Effector memory CD8-positive, alpha-beta T cell (primary cell): ENCODE data around the gene NKAIN2.
"Not testable (repeated sequence)": the region's sequence is repeated elsewhere in the genome, so short reads cannot be mapped to it uniquely, and the experiment has no call there.

Experiments used
- ATAC-seq: fragments of 150-1000 bp; cut with Tn5 transposase; replicated peaks from 2 replicates; pipeline ENCODE4 v1.10.0; 2021; ENCODE audit warnings: mild to moderate bottlenecking, moderate library complexity
- DNase-seq, 3 experiments: peaks; one replicate each; pipeline ENCODE4 v3.0.0; 2021
- H3K27ac Mint-ChIP-seq, 2 donors: one replicate each; pipeline ENCODE4 v1.8.0; 2022; ENCODE audit warnings: mild to moderate bottlenecking in 2 of 2, mixed read lengths in 2 of 2, moderate library complexity in 2 of 2
- H3K27me3 Mint-ChIP-seq, 2 donors: one replicate each; pipeline ENCODE4 v1.8.0; 2022; ENCODE audit warnings: mixed read lengths in 2 of 2
- H3K36me3 Mint-ChIP-seq: one replicate; pipeline ENCODE4 v1.8.0; 2022; ENCODE audit warnings: mild to moderate bottlenecking, moderate library complexity, mixed read lengths; ENCODE audit not compliant: insufficient read depth
- H3K4me1 Mint-ChIP-seq, 2 donors: one replicate each; pipeline ENCODE4 v1.8.0; 2022; ENCODE audit warnings: low read depth in 2 of 2, mixed read lengths in 2 of 2
- H3K4me3 Mint-ChIP-seq, 2 donors: one replicate each; pipeline ENCODE4 v1.8.0; 2022; ENCODE audit warnings: mild to moderate bottlenecking in 2 of 2, mixed read lengths in 2 of 2, moderate library complexity in 2 of 2
- H3K9me3 Mint-ChIP-seq, 2 donors: one replicate each; pipeline ENCODE4 v1.8.0; 2022; ENCODE audit warnings: mixed read lengths in 2 of 2

The NKAIN2 gene

GRCh38 chr6:123909989-123910388 lies 106.3 kb downstream of the NKAIN2 start:
- Mint-ChIP-seq H3K4me1 (no peaks in the 10 kb centered on the region), H3K27me3 (no peaks in the 10 kb centered on the region), H3K36me3 (no peaks in the 10 kb centered on the region), H3K4me3 (no peak overlapping the region), H3K9me3 (peaks cover 7 to 8% of the 10 kb centered on the region in 2 donors), H3K27ac (no peak overlapping the region)
- ATAC-seq (no peak), DNase-seq (no peak)

- Mint-ChIP-seq H3K4me3 (no peak overlapping the region), H3K9me3 (peaks cover 7 to 14% of the 10 kb centered on the region in 2 donors), H3K4me1 (no peaks in the 10 kb centered on the region), H3K27me3 (no peaks in the 10 kb centered on the region), H3K27ac (no peak overlapping the region), H3K36me3 (no peaks in the 10 kb centered on the region)
- DNase-seq = no peak
- no peak for ATAC-seq
These were observed 110.2 kb downstream of the NKAIN2 start for GRCh38 chr6:123913863-123914262.

GRCh38 chr6:123923379-123923778 lies 119.7 kb downstream of the NKAIN2 start:
- not testable (repeated sequence) for H3K4me1 Mint-ChIP-seq, H3K4me3 Mint-ChIP-seq, DNase-seq, H3K27ac Mint-ChIP-seq, H3K27me3 Mint-ChIP-seq, ATAC-seq, H3K36me3 Mint-ChIP-seq
- peaks cover 7 to 18% of the 10 kb centered on the region in 2 donors for H3K9me3 Mint-ChIP-seq

GRCh38 chr6:123925350-123925749 lies 121.7 kb downstream of the NKAIN2 start:
- H3K4me1 Mint-ChIP-seq = no peaks in the 10 kb centered on the region
- no peaks in the 10 kb centered on the region for H3K27me3 Mint-ChIP-seq
- no peak for DNase-seq
- H3K36me3 Mint-ChIP-seq = no peaks in the 10 kb centered on the region
- H3K27ac Mint-ChIP-seq = no peak overlapping the region
- peaks cover 7 to 18% of the 10 kb centered on the region in 2 donors for H3K9me3 Mint-ChIP-seq
- no peak for ATAC-seq
- H3K4me3 Mint-ChIP-seq = no peak overlapping the region

- Mint-ChIP-seq H3K9me3 (peaks cover 7 to 18% of the 10 kb centered on the region in 2 donors), H3K36me3 (no peaks in the 10 kb centered on the region), H3K27me3 (no peaks in the 10 kb centered on the region), H3K4me1 (no peaks in the 10 kb centered on the region), H3K27ac (no peak overlapping the region), H3K4me3 (no peak overlapping the region)
- no peak for ATAC-seq
- DNase-seq = no peak
These were observed 122.3 kb downstream of the NKAIN2 start for GRCh38 chr6:123925842-123926399.

- Mint-ChIP-seq H3K4me3 (no peak overlapping the region), H3K27ac (no peak overlapping the region), H3K36me3 (no peaks in the 10 kb centered on the region), H3K4me1 (no peaks in the 10 kb centered on the region), H3K27me3 (no peaks in the 10 kb centered on the region), H3K9me3 (peaks cover 7 to 18% of the 10 kb centered on the region in 2 donors)
- DNase-seq (no peak), ATAC-seq (no peak)
These were observed 124.9 kb downstream of the NKAIN2 start for GRCh38 chr6:123928529-123928928.

GRCh38 chr6:123931928-123932327 lies 128.3 kb downstream of the NKAIN2 start:
- no peak for ATAC-seq
- no peaks in the 10 kb centered on the region for H3K4me1 Mint-ChIP-seq

GRCh38 chr6:123940551-123940950 lies 136.9 kb downstream of the NKAIN2 start:
- Mint-ChIP-seq H3K36me3 (no peaks in the 10 kb centered on the region), H3K4me3 (no peak overlapping the region), H3K27ac (no peak overlapping the region), H3K27me3 (no peaks in the 10 kb centered on the region), H3K9me3 (peaks cover 0 to 3% of the 10 kb centered on the region in 2 donors), H3K4me1 (no peaks in the 10 kb centered on the region)
- ATAC-seq = no peak
- no peak for DNase-seq

More at GRCh38 chr6:123931928-123932327, 128.3 kb downstream of the NKAIN2 start:
- DNase-seq = no peak
- no peaks in the 10 kb centered on the region for H3K27me3 Mint-ChIP-seq
- no peak overlapping the region for H3K27ac Mint-ChIP-seq
- H3K4me3 Mint-ChIP-seq = no peak overlapping the region
- peaks cover 2 to 15% of the 10 kb centered on the region in 2 donors for H3K9me3 Mint-ChIP-seq
- no peaks in the 10 kb centered on the region for H3K36me3 Mint-ChIP-seq

- H3K4me3 Mint-ChIP-seq = no peak overlapping the region
- ATAC-seq (no peak), DNase-seq (no peak)
- no peak overlapping the region for H3K27ac Mint-ChIP-seq
- no peaks in the 10 kb centered on the region for H3K36me3 Mint-ChIP-seq
- peaks cover 0 to 3% of the 10 kb centered on the region in 2 donors for H3K9me3 Mint-ChIP-seq
- H3K27me3 Mint-ChIP-seq = no peaks in the 10 kb centered on the region
- no peaks in the 10 kb centered on the region for H3K4me1 Mint-ChIP-seq
These were observed 138.2 kb downstream of the NKAIN2 start for GRCh38 chr6:123941855-123942254.

- Mint-ChIP-seq H3K36me3 (no peaks in the 10 kb centered on the region), H3K27ac (no peak overlapping the region), H3K9me3 (peaks cover 0 to under 1% of the 10 kb centered on the region in 2 donors), H3K4me1 (no peaks in the 10 kb centered on the region), H3K4me3 (no peak overlapping the region), H3K27me3 (no peaks in the 10 kb centered on the region)
- ATAC-seq (no peak), DNase-seq (no peak)
These were observed 141.7 kb downstream of the NKAIN2 start for GRCh38 chr6:123945386-123945785.

GRCh38 chr6:123953920-123954319 lies 150.3 kb downstream of the NKAIN2 start:
- no peak overlapping the region for H3K27ac Mint-ChIP-seq
- no peaks in the 10 kb centered on the region for H3K4me1 Mint-ChIP-seq
- DNase-seq (no peak), ATAC-seq (no peak)
- H3K36me3 Mint-ChIP-seq = no peaks in the 10 kb centered on the region
- H3K27me3 Mint-ChIP-seq = no peaks in the 10 kb centered on the region
- H3K4me3 Mint-ChIP-seq = no peak overlapping the region
- H3K9me3 Mint-ChIP-seq = peaks cover 10 to 16% of the 10 kb centered on the region in 2 donors

- no peak overlapping the region for H3K27ac Mint-ChIP-seq
- peaks cover 11 to 22% of the 10 kb centered on the region in 2 donors for H3K9me3 Mint-ChIP-seq
- ATAC-seq (no peak), DNase-seq (no peak)
- H3K4me1 Mint-ChIP-seq = no peaks in the 10 kb centered on the region
- no peaks in the 10 kb centered on the region for H3K36me3 Mint-ChIP-seq
- no peak overlapping the region for H3K4me3 Mint-ChIP-seq
- H3K27me3 Mint-ChIP-seq = no peaks in the 10 kb centered on the region
These were observed 153.0 kb downstream of the NKAIN2 start for GRCh38 chr6:123956492-123957139.

GRCh38 chr6:123962508-123962907 lies 158.8 kb downstream of the NKAIN2 start:
- Mint-ChIP-seq H3K27me3 (no peaks in the 10 kb centered on the region), H3K27ac (no peak overlapping the region), H3K36me3 (no peaks in the 10 kb centered on the region), H3K4me3 (no peak overlapping the region), H3K9me3 (peaks cover 11 to 12% of the 10 kb centered on the region in 2 donors), H3K4me1 (no peaks in the 10 kb centered on the region)
- no peak for DNase-seq
- no peak for ATAC-seq

GRCh38 chr6:123965894-123966293 lies 162.2 kb downstream of the NKAIN2 start:
- Mint-ChIP-seq H3K9me3 (peaks cover 5 to 10% of the 10 kb centered on the region in 2 donors), H3K27me3 (no peaks in the 10 kb centered on the region), H3K36me3 (no peaks in the 10 kb centered on the region), H3K4me1 (no peaks in the 10 kb centered on the region), H3K4me3 (no peak overlapping the region), H3K27ac (no peak overlapping the region)
- ATAC-seq = no peak
- no peak for DNase-seq
